Neuronal stem cell (in vitro differentiated cells): Measurements from ENCODE around the gene DPP6.
"Not testable (repeated sequence)": the region's sequence is repeated elsewhere in the genome, so short reads cannot be mapped to it uniquely, and the experiment has no call there.

Experiments used
- DNase-seq: peaks from one replicate; pipeline ENCODE4 v3.0.0-alpha.2; 2013; ENCODE audit warnings: low spot score
- H2AFZ ChIP-seq: one replicate; pipeline ENCODE4 v1.6.1; 2013; ENCODE audit warnings: mild to moderate bottlenecking, low read length, inconsistent platforms
- H2AK5ac ChIP-seq: 2 replicates; pipeline ENCODE4 v1.6.1; 2013; ENCODE audit warnings: low read depth, mild to moderate bottlenecking, inconsistent platforms, low read length, moderate library complexity, mixed read lengths
- H2BK120ac ChIP-seq: 2 replicates; pipeline ENCODE4 v1.6.1; 2013; ENCODE audit warnings: low read depth, mild to moderate bottlenecking, inconsistent platforms, low read length, moderate library complexity, mixed read lengths
- H2BK12ac ChIP-seq: one replicate; pipeline ENCODE4 v1.6.1; 2013; ENCODE audit warnings: low read length, inconsistent platforms
- H2BK15ac ChIP-seq: 2 replicates; pipeline ENCODE4 v1.6.1; 2013; ENCODE audit warnings: mild to moderate bottlenecking, low read length, inconsistent platforms, mixed read lengths
- H2BK5ac ChIP-seq: one replicate; pipeline ENCODE4 v1.6.1; 2013; ENCODE audit warnings: inconsistent platforms, mild to moderate bottlenecking, low read length, moderate library complexity
- H3K14ac ChIP-seq: one replicate; pipeline ENCODE4 v1.6.1; 2013; ENCODE audit warnings: low read length, inconsistent platforms
- H3K18ac ChIP-seq: 2 replicates; pipeline ENCODE4 v1.6.1; 2013; ENCODE audit warnings: low read length, inconsistent platforms
- H3K23ac ChIP-seq: 2 replicates; pipeline ENCODE4 v1.6.1; 2013; ENCODE audit warnings: low read depth, mild to moderate bottlenecking, mixed read lengths, low read length, inconsistent platforms; ENCODE audit not compliant: poor library complexity
- H3K27ac ChIP-seq: replicated peaks from 3 replicates; pipeline ENCODE4 v1.5.1; 2013; ENCODE audit warnings: low read length, inconsistent platforms
- H3K27me3 ChIP-seq, 3 experiments: 2 replicates each; pipeline ENCODE4 v1.6.1; 2013; ENCODE audit warnings: low read length in 3 of 3, mild to moderate bottlenecking in 2 of 3, inconsistent platforms in 1 of 3, low read depth in 1 of 3, mixed read lengths in 1 of 3, moderate library complexity in 1 of 3; ENCODE audit not compliant: control insufficient read depth in 3 of 3, insufficient read depth in 3 of 3
- H3K36me3 ChIP-seq, 2 donors: replicated peaks in 1 of 2; 2 replicates each; pipeline ENCODE4 v1.6.1; 2013; ENCODE audit warnings: low read length in 2 of 2; ENCODE audit not compliant: control insufficient read depth in 2 of 2, insufficient read depth in 2 of 2
- H3K4ac ChIP-seq: 2 replicates; pipeline ENCODE4 v1.6.1; 2013; ENCODE audit warnings: inconsistent platforms, mild to moderate bottlenecking, low read length, moderate library complexity
- H3K4me1 ChIP-seq, 2 donors: 1 replicate in 1 of 2; 2 replicates in 1 of 2; pipeline ENCODE4 v1.6.1; 2013; ENCODE audit warnings: low read length in 2 of 2, low read depth in 1 of 2; ENCODE audit not compliant: control insufficient read depth in 2 of 2, insufficient read depth in 1 of 2
- H3K4me2 ChIP-seq: one replicate; pipeline ENCODE4 v1.6.1; 2013; ENCODE audit warnings: mild to moderate bottlenecking, low read length, inconsistent platforms; ENCODE audit not compliant: insufficient read depth, poor library complexity, severe bottlenecking
- H3K4me3 ChIP-seq, 2 donors: 2 replicates each; pipeline ENCODE4 v1.5.1; 2013; ENCODE audit warnings: low read length in 2 of 2, mild to moderate bottlenecking in 2 of 2, inconsistent platforms in 1 of 2, moderate library complexity in 1 of 2
- H3K79me1 ChIP-seq: one replicate; pipeline ENCODE4 v1.6.1; 2013; ENCODE audit warnings: low read depth, mild to moderate bottlenecking, inconsistent platforms, low read length, moderate library complexity
- H3K9ac ChIP-seq: one replicate; pipeline ENCODE4 v1.6.1; 2013; ENCODE audit warnings: mild to moderate bottlenecking, low read depth, low read length, inconsistent platforms; ENCODE audit not compliant: poor library complexity
- H3K9me3 ChIP-seq, 2 donors: replicated peaks in 1 of 2; 2 replicates each; pipeline versions ENCODE3 to v1.6.1; 2013; ENCODE audit warnings: low read length in 2 of 2, mild to moderate bottlenecking in 2 of 2, inconsistent platforms in 1 of 2, low read depth in 1 of 2, mixed read lengths in 1 of 2, moderate library complexity in 1 of 2; ENCODE audit not compliant: control insufficient read depth in 2 of 2, insufficient read depth in 1 of 2
- H4K8ac ChIP-seq: one replicate; pipeline ENCODE4 v1.6.1; 2013; ENCODE audit warnings: low read depth, mild to moderate bottlenecking, inconsistent platforms, low read length, moderate library complexity
- H4K91ac ChIP-seq: one replicate; pipeline ENCODE4 v1.6.1; 2013; ENCODE audit warnings: low read length, low read depth, mild to moderate bottlenecking, inconsistent platforms; ENCODE audit not compliant: poor library complexity
- WGBS, 2 donors: extraction: QIAGEN DNeasy Blood & Tissue Kit; methylation state at CpG; one replicate each; pipeline ENCODE4 v1.1.7; 2013; ENCODE audit warnings: missing lambda C conversion rate in 2 of 2, mixed read lengths in 1 of 2; ENCODE audit not compliant: insufficient read length in 2 of 2, insufficient replicate concordance in 1 of 2; ENCODE audit errors: extremely low coverage in 2 of 2; 5-methylcytosine and 5-hydroxymethylcytosine counted together

The DPP6 gene

GRCh38 chr7:154676033-154676421 is 623.8 kb downstream of the DPP6 start:
- H3K4me2 ChIP-seq, H3K27ac ChIP-seq, H3K9me3 ChIP-seq, H3K79me1 ChIP-seq, H2BK12ac ChIP-seq, H2BK15ac ChIP-seq, H3K36me3 ChIP-seq, H2BK5ac ChIP-seq, H3K4me1 ChIP-seq, H4K91ac ChIP-seq, H3K9ac ChIP-seq, H2AFZ ChIP-seq, H3K23ac ChIP-seq, H4K8ac ChIP-seq, H2BK120ac ChIP-seq, H3K4ac ChIP-seq, H3K4me3 ChIP-seq, H3K14ac ChIP-seq, H2AK5ac ChIP-seq, H3K27me3 ChIP-seq, DNase-seq: not testable (repeated sequence)
- peak overlapping the region; percentile 33 for H3K18ac ChIP-seq
- WGBS, 2 donors = no CpG with 5 or more reads among the region's 11 CpGs

- H3K9ac ChIP-seq = peak overlapping the region; percentile 3
- peaks cover 0 to 2% of the 10 kb centered on the region in 2 donors for H3K9me3 ChIP-seq
- H3K4ac ChIP-seq = no peak overlapping the region
- no peak overlapping the region for H2AFZ ChIP-seq
- H3K4me3 ChIP-seq = no peak overlapping the region
- H2BK5ac ChIP-seq = no peak overlapping the region
- no peak overlapping the region for H2BK120ac ChIP-seq
- no peak overlapping the region for H4K91ac ChIP-seq
- no peaks in the 10 kb centered on the region for H3K36me3 ChIP-seq
- H3K27ac ChIP-seq = no peak overlapping the region
- no peak overlapping the region for H3K4me2 ChIP-seq
- no peak overlapping the region for H3K18ac ChIP-seq
- H2BK12ac ChIP-seq = no peak overlapping the region
- no peak overlapping the region for H4K8ac ChIP-seq
- no peak overlapping the region for H2BK15ac ChIP-seq
- no peak overlapping the region for H2AK5ac ChIP-seq
- WGBS, 2 donors = no CpG with 5 or more reads among the region's 10 CpGs
- H3K14ac ChIP-seq = no peak overlapping the region
- H3K4me1 ChIP-seq = no peaks in the 10 kb centered on the region
- no peak for DNase-seq
- H3K27me3 ChIP-seq = no peaks in the 10 kb centered on the region
- no peak overlapping the region for H3K23ac ChIP-seq
- peaks cover 2% of the 10 kb centered on the region for H3K79me1 ChIP-seq
Measured at GRCh38 chr7:154676422-154677073, 624.4 kb downstream of the DPP6 start.

- peak overlapping the region; percentile 89 for H3K23ac ChIP-seq
- no peaks in the 10 kb centered on the region for H3K27me3 ChIP-seq
- H3K14ac ChIP-seq = no peak overlapping the region
- no peak overlapping the region for H4K8ac ChIP-seq
- peak overlapping the region; percentile 84 for H3K18ac ChIP-seq
- H3K4me1 ChIP-seq = no peaks in the 10 kb centered on the region
- H2BK5ac ChIP-seq = no peak overlapping the region
- H3K27ac ChIP-seq = no peak overlapping the region
- H4K91ac ChIP-seq = no peak overlapping the region
- DNase-seq = no peak
- no peak overlapping the region for H2AK5ac ChIP-seq
- no CpG with 5 or more reads among the region's 12 CpGs for WGBS, 2 donors
- H3K4me2 ChIP-seq = no peak overlapping the region
- no peak overlapping the region for H2BK120ac ChIP-seq
- H3K4ac ChIP-seq = no peak overlapping the region
- no peak overlapping the region for H3K4me3 ChIP-seq
- H3K36me3 ChIP-seq = no peaks in the 10 kb centered on the region
- peaks cover 2% of the 10 kb centered on the region for H3K79me1 ChIP-seq
- H2BK12ac ChIP-seq = no peak overlapping the region
- no peak overlapping the region for H2AFZ ChIP-seq
- H3K9ac ChIP-seq = no peak overlapping the region
- H2BK15ac ChIP-seq = no peak overlapping the region
- H3K9me3 ChIP-seq = peaks cover 0 to 2% of the 10 kb centered on the region in 2 donors
Measured at GRCh38 chr7:154677454-154677853, 625.3 kb downstream of the DPP6 start.

- H4K91ac ChIP-seq, H3K36me3 ChIP-seq, H4K8ac ChIP-seq, H3K4ac ChIP-seq, H3K23ac ChIP-seq, H2BK5ac ChIP-seq, H2BK15ac ChIP-seq, H3K27ac ChIP-seq, H2BK12ac ChIP-seq, H3K4me2 ChIP-seq, H2AFZ ChIP-seq, H3K18ac ChIP-seq, H2BK120ac ChIP-seq, H3K27me3 ChIP-seq, H3K4me1 ChIP-seq, DNase-seq, H3K4me3 ChIP-seq, H3K9me3 ChIP-seq, H3K14ac ChIP-seq, H3K9ac ChIP-seq, H2AK5ac ChIP-seq, H3K79me1 ChIP-seq: not testable (repeated sequence)
- no CpG with 5 or more reads among the region's 18 CpGs for WGBS, 2 donors
Measured at GRCh38 chr7:154678001-154678550, 625.9 kb downstream of the DPP6 start.
